Heart left ventricle (tissue), 13 donors: ENCODE data around the gene LRRC55.

Source experiments
- CTCF ChIP-seq, 12 donors: fragments of 200-600 bp; sonication (generic) in 4 of 12; IDR thresholded peaks; one replicate each; pipeline versions ENCODE4 v1.5.0 to v1.8.0; 2018 to 2022; ENCODE audit warnings: antibody characterized with exemption in 12 of 12, mild to moderate bottlenecking in 5 of 12
- POLR2A ChIP-seq, 2 donors: fragments of 450-650 bp; IDR thresholded peaks; one replicate each; pipeline ENCODE4 v1.6.1; 2017; ENCODE audit warnings: antibody characterized with exemption in 2 of 2, mild to moderate bottlenecking in 2 of 2, moderate library complexity in 2 of 2
- donor health status: ischemic (EF 13 %, LVEDD 7.1; RV severe dilation, severe dysfunction).
- donor health status: DM: no; HTN: yes; CAD: no.
- donor health status: DM: no; HTN: no; CAD: no.
- donor health status: ischemic (EF 25% LVEDD 6.9; RV normal size, moderate dysfunction).
- donor health status: ischemic (EF 25% LVEDD 5.7; RV mildly dilated, moderate dysfunction).
- donor health status: ischemic (EF 35%, LVEDD 5.7; RV mildly dilated, moderate dysfunction).
- donor health status: nonischemic (EF 11% LVEDD 7.7; RV severe dilation, severe dysfunction).
- donor health status: DM: yes; HTN: yes; CAD: no.
- donor health status: PGD.
- donor health status: ischemic (EF 29% LVEDD 5.4; RV normal size, mild dysfunction).
- donor health status: nonischemic (EF 23%, LVEDD 6.1; RV moderate dilation, normal function).

GRCh38 chr11:57217053-57217452 lies 35.3 kb downstream of the LRRC55 start:
- TF ChIP-seq CTCF (IDR thresholded peaks at IDR 0.05) (no peak), POLR2A (IDR thresholded peaks at IDR 0.05) (no peak)
